GM21717 (cell line): ENCODE results near the gene MET.
"Not testable (repeated sequence)": the region's sequence is repeated elsewhere in the genome, so short reads cannot be mapped to it uniquely, and the experiment has no call there.

Experiments used
- ATAC-seq: cut with Tn5 transposase; IDR thresholded peaks from one replicate; pipeline ENCODE4 v1.9.1; 2021; ENCODE audit warnings: mild to moderate bottlenecking, moderate library complexity; ENCODE audit not compliant: unreplicated experiment

Gene MET

DNA sequence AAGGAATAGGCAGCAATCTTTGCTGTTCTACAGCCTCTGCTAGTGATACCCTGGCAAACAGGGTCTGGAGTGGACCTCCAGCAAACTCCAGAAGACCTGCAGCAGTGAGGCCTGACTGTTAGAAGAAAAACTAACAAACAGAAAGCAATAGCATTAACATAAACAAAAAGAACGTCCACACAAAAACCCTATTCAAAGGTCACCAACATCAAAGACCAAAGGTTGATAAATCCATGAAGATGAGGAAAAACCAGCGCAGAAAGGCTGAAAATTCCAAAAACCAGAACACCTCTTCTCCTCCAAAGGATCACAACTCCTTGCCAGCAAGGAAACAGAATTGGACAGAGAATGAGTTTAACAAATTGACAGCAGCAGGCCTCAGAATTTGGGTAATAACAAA, 71.8 kb downstream of the MET start:
- not testable (repeated sequence) for ATAC-seq

DNA sequence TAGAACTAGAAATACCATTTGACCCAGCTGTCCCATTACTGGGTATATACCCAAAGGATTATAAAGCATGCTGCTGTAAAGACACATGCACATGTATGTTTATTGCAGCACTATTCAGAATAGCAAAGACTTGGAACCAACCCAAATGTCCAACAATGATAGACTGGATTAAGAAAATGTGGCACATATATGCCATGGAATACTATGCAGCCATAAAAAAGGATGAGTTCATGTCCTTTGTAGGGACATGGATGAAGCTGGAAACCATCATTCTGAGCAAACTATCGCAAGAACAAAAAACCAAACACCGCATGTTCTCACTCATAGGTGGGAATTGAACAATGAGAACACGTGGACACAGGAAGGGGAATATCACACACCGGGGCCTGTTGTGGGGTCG, 74.4 kb downstream of the MET start:
- not testable (repeated sequence) for ATAC-seq

DNA sequence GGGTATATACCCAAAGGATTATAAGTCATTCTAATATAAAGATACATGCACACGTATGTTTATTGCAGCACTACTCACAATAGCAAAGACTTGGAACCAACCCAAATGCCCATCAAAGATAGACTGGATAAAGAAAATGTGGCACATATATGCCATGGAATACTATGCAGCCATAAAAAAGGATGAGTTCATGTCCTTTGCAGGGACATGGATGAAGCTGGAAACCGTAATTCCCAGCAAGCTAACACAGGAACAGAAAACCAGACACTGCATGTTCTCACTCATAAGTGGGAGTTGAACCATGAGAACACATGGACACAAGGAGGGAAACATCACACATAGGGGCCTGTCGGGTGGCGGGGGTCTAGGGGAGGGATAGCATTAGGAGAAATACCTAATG, 79.1 kb downstream of the MET start:
- not testable (repeated sequence) for ATAC-seq

DNA sequence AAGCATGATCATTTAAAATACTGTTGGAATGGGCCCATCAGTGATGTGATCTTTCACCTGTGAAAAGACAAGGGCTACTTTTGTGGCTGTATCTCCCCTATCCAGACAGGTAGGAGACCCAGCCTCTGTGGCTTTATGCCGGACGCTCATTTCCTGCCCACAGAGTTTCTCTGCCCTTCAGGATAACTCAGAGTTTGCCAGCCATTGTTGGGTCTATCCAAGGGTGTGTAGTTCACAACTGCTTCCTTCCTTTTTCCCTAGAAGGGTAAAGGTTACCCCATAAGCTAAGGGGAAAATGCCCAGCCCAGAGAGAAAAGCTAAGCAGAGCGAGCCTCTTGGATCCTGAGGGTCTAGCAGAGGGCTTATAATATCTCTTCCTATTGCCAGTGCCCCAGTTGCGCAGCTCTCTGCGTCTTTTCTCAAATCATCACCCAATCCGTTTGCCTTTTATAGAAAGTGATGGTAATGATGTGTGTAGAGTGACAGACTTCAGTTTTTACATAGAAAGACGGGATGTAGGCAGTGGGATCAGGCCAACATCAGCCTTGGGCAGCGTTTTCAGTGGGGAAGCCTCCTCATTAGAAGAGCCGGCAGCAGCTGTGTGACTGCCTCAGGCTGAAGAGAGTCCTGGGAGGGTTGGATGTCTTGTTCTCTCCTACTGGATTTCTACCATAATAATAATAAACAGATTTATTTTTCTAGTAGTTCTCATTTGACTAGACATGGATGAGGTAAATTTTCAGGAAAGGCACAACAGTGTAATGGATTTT, 80.5 kb downstream of the MET start:
- ATAC-seq = no peak

DNA sequence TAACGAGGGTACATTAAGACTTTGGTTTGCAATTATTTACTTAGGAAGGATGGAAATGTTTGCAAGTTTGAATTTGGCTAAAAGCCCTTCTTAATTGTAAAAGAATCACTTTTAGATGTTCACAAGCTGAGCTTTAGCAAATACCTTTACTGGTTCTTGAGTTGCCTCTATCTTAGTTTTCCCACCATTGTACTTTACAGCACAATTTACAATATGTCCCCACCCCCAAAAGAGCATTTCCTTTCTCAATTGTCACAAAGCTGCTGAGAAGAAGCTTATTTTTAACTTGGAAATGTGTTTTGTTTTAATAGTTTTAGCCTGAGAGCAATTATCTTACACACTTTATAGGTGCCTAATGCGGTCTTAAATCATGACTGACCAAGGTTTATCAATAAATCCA, 81.1 kb downstream of the MET start:
- ATAC-seq = no peak

DNA sequence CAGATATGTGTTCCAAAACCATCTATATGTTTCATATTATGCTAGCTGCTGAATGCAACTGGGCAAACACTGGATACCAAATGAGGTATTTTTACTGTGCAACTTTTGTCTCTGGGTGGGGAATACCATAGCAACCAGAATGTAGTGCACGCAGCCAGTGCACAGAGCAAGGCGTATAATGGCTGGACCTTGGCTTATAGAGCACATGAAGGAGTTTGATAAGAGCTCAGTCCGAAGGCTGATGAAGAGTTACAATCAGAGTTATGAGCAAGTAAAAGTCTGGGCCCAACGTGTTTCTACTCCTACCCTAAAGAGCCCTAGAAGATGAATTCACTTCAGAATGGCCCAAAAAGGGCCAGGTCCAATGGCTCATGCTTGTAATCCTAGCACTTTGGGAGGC, 82.2 kb downstream of the MET start:
- no peak for ATAC-seq

DNA sequence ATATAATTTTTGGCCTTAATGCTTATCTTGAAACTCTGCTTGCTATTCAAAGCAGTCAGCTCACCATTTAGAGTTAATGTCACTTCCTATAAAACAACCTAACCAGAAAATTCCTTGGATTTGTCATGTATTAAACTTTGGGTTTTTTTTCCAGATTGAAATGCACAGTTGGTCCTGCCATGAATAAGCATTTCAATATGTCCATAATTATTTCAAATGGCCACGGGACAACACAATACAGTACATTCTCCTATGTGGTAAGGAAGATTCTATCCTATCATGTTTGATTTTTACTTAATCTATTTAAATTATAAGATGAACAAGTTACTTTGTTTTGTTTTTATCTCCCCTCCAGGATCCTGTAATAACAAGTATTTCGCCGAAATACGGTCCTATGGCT, 85.3 kb downstream of the MET start:
- no peak for ATAC-seq

DNA sequence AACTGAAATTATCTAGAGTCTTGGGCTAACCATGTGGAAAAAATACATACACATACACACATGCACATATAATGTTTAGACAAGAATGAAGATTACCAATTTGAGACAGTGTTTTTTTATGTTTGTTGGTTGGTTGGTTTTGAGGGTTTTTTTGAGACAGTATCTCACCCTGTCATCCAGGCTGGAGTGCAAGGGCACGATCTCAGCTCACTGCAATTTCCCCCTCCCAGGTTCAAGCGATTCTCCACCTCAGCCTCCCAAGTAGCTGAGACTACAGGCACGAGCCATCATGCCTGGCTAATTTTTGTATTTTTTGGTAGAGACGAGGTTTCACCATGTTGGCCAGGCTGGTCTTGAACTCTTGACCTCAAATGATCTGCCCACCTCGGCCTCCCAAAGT, 87.6 kb downstream of the MET start:
- ATAC-seq = not testable (repeated sequence)

DNA sequence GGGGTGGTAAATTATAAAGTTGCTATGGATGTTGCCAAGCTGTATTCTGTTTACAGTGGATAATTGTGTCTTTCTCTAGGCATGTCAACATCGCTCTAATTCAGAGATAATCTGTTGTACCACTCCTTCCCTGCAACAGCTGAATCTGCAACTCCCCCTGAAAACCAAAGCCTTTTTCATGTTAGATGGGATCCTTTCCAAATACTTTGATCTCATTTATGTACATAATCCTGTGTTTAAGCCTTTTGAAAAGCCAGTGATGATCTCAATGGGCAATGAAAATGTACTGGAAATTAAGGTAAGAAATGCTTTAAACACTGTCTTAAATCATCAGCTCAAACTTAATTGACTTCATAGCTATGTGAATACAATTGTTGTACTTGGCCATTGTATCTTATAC, 91.0 kb downstream of the MET start:
- ATAC-seq = no peak

DNA sequence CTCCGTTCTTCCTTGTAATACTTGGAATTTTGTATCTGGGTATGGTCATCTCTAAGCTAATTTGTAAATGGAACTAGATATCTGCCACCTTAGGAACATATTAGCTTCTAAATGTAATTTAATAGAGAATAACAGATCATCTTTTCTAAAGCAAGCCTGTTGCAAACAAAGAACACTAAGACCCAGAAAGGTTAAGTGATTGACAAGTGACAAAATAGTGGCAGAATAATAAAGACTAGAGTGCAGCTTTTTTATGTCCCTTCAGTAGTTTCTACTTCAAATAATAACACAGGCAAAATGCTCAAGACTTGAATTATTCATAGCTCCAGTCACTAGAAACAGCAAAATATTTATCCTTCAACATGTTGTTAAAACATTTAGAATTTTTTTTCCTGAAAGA, 91.7 kb downstream of the MET start:
- no peak for ATAC-seq

DNA sequence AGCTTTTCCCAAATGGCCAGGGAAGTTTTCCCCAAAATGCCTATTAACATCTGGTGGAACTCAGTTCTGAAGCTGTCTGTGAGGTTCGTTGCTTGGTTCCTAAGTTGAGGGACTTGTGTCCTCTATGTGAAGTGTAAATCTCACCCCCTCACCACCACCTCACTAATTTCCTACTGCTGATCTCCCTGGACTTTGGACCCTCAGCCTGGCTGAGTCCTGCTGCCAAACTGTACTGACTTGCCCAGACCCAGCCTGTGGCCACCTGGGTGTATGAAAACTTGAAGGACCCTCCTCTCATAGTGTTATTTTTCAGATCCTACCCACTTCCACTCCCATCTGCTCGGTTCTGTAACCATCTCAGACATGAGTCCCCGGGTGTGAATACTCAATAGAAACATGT, 94.9 kb downstream of the MET start:
- no peak for ATAC-seq

DNA sequence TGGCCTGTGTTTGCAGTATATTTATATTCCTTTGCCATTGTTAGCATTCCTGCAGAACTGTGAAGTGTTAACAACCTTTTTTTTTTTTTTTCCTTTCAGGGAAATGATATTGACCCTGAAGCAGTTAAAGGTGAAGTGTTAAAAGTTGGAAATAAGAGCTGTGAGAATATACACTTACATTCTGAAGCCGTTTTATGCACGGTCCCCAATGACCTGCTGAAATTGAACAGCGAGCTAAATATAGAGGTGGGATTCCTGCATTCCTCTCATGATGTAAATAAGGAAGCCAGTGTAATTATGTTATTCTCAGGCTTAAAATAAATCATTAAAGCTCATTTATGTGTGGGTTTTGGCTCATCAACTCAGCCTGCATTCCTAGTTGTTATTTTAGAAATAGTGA, 97.5 kb downstream of the MET start:
- no peak for ATAC-seq

DNA sequence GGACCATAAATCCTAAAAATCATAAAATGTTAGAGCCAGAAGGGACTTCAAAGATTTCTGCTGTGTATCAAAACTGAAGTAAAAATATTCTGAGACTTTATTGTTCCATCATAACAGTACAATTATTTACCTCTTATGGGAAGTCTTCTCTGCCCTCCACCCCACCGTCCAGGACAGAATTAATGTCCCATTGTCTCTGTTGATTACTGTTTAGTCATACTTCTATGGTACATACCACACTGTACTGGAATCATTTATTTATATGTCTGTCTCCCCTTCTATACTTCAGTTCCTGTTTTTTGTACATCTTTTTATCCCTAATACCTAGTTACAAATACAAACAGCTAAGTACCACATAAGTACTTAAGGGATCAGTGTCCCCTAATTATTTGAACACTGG, 98.9 kb downstream of the MET start:
- no peak for ATAC-seq

DNA sequence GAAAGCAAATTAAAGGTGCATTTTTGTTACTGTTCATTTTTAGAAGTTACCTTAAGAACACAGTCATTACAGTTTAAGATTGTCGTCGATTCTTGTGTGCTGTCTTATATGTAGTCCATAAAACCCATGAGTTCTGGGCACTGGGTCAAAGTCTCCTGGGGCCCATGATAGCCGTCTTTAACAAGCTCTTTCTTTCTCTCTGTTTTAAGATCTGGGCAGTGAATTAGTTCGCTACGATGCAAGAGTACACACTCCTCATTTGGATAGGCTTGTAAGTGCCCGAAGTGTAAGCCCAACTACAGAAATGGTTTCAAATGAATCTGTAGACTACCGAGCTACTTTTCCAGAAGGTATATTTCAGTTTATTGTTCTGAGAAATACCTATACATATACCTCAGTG, 99.6 kb downstream of the MET start:
- ATAC-seq = no peak

DNA sequence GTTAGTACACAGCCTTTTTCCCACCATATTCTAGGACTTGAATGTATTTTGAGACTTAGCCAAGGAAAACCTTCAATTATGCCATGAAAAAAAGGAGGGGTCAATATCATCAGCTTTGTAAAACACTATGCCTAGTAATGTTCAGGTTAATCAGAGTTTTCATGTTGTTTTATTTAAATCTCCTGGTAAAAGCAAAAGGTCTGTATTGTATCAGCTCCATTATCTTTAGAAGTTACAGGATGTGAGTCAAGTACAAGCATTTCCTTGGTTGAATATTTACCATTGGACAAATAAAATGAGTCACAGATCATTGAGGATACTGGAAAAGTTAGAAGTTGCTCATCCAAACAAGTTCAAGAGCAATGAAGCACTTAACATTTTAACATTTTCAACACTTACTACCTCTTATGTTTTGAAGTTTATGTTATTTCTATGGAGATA, 100.4 kb downstream of the MET start:
- ATAC-seq = no peak

DNA sequence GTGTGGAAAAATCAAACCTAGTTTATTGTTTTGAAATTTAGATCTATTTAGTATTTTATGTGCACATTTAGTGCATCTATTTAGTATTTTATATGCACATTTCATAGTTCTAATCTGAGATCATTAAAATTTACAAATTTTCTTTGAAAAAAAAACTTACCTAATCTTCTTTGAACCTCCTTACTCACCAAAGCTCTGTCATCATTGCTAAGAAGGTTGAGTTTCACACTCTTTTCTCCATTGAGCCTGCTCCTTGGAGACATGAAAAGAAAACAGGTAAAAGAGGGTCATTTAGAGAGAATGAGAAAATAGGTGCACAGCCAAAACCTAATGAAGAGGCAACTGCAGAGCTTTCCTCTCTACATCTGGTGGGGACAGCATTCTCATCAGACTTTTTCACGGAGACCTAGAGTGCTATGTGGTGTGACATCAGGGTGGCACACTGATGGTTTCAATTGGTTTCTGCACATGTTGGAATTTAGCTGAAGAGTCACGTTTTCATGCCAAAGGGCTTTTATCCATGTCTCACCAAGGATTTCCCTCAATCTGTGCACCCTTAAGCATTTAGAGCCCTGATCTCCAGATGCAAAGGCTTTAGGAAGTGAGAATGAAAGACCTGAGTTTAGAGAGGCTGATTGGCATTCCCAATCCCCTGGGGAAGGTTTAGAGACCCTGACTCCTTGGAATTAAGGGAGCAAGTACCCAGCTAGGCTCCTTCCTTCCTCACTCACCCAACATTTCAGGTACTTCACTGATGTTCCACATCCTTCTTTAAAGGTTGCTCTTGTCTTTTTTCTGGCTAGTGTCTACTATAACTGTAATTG, 101.1 kb downstream of the MET start:
- no peak for ATAC-seq

DNA sequence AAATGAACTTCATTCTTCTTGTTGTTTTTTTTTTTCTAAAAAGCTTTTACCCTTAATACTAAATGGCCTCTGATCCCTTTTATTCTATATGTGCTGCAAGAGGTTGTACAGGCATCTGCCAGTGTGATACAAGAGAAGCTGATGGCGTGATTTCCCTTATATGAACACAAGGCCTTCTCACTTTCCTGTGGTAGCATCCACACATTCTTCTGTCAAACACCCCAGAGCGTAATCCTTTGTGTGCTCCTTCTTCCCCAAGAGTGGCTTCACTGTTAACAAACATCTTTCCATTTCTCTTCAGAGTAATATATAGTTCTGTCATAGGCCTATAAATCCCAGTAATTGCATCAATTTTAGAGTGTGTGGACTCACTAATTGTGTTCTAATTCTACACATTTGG, 104.0 kb downstream of the MET start:
- no peak for ATAC-seq

DNA sequence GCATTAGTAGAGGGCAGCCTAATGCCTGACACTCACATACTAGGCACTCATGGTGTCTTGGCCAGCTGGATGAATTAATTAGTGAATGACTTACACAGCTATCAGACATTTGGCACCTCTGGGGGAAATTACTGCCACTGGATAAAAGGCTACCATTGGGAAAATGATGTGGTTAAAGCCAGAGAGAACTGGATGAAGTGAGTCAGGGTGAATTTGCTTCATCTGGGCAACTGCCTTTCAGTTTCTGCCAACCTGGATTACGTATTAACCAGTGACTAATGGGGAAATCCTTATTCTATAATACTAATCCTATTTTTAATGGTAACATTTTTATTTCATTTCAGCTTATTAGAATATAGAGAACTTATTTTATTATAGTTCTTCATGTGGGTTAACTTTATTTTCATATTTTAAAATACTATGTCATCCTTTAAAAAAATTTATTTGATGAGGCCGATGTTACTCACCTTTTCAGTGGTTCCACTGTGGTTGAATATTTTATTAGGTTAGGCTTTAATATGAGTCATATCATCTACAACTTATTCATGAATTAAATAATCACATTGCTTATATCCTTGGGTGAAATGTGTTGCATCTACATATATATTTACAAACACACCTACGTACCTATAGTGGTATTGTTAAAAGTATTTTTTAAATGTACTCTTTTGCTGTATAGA, 104.8 kb downstream of the MET start:
- ATAC-seq = peak; percentile 45

DNA sequence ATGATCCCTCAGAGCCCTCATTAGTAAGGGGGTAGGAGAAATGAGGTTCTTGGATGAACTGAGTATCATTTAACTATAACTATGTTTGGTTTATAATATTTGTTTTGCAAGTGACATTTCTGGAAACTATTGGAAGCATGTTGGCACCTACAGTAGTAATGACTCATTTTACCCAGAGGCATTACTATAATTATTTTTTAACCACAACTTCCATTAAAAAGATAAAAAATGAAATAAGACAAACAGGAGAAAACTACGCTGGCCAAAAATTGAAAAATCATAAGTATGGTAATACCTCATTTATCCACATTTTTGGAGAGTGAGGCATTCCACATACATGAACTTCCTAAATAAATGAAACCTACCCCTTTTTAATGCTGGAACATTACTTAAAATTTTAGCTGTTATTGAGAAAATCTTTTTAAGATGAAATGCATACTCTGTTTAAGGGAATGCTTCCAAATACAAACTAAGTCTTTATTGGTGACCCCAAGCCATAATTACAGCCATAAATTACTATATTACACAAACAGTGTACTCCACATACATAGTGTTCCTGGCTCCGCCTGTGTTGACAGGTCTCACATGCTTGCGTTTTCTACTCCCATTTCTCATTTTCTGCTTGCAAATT, 105.8 kb downstream of the MET start:
- no peak for ATAC-seq

DNA sequence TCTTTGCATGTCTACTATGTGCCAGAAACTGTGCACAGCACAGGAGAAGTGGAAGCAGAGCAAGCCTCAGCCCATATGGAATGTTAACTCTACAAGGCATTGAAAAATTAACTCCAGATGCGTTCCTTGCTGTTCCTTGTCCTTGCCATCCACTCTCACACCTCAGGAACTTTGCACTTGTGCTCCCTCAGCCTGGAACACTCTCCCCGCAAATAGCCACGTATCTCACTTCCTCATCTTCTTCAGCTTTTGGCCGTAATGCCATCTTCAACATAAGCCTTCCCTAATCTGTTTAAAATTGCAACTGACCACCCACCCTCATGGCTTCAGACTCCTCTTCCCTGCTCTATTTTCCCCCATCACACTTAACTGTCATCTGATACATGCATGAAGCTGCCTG, 107.2 kb downstream of the MET start:
- ATAC-seq = no peak

DNA sequence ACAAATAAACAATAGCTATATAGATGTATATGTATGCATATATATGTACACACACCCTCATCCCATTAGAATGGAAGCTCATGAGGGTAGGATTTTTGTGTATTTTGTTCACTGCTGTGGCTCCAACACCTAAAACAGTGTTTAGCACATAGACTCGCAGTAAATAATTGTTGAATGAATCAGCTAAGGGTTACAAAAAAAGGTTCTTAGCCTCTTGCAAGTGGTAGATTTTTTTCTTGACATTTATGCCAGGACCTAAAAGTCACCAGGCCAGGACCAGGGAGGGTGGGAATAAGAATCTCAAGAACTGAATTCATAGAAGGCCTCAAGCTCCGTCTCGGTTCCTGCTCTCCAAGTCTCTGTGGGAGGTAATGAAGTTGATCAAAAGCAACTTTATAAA, 107.9 kb downstream of the MET start:
- ATAC-seq = no peak
